ENCODE results near the gene AKAP12. TPM values are rescaled to one million over a fixed set of nuclear protein-coding genes. Genes with fewer than 3 reads are reported as not detected.

AKAP12 gene
- total and polyA plus RNA-seq, 2 donors (not counting 1 experiment from before 2014, with no cell fraction given): 0.04 to 0.22 TPM

GRCh38 chr6:151247490-151247889 is 7.7 kb downstream of the AKAP12 start:
- no peaks in the 10 kb centered on the region for H3K79me2 ChIP-seq (ENCODE audit: control insufficient read depth, insufficient read depth, low read length)
- no peak for ATAC-seq (ENCODE audit: low read depth)
- no peaks in the 10 kb centered on the region for H3K9me3 ChIP-seq (ENCODE audit: control extremely low read depth in 1 of 3, control insufficient read depth in 2 of 3, insufficient read depth in 1 of 3, low read length in 2 of 3)
- Mint-ChIP-seq H3K27me3 (peaks cover 29% of the 10 kb centered on the region), H3K9me3 (ENCODE audit: insufficient read depth) (peaks cover 3% of the 10 kb centered on the region), H3K4me1 (no peaks in the 10 kb centered on the region), H3K4me3 (no peak overlapping the region), H3K27ac (no peak overlapping the region)
- no peak overlapping the region for H3K27ac ChIP-seq (ENCODE audit: low read length in 2 of 2)
- H3K4me2 ChIP-seq (replicated peaks; ENCODE audit: low read depth, low read length, poor library complexity, severe bottlenecking): no peak overlapping the region
- WGBS (ENCODE audit: insufficient coverage): 94% methylated on average over 4 of the region's 6 CpGs
- ChIA-PET CTCF (no interaction called here), POLR2A (no interaction called here)
- no peaks in the 10 kb centered on the region for H3K4me1 ChIP-seq (ENCODE audit: control insufficient read depth in 2 of 2, insufficient read depth in 2 of 2, low read length in 2 of 2)
- no peaks in the 10 kb centered on the region for H4K20me1 ChIP-seq (ENCODE audit: control insufficient read depth, insufficient read depth, low read length, poor library complexity, severe bottlenecking)
- no peak for TF ChIP-seq EZH2 (IDR thresholded peaks at IDR 0.05; ENCODE audit: borderline replicate concordance, insufficient read depth, low read depth, low read length, poor library complexity, severe bottlenecking)
- no peak for TF ChIP-seq CTCF (IDR thresholded peaks at IDR 0.05)
- peaks cover 0 to 3% (median 2%) of the 10 kb centered on the region in 4 experiments for H3K27me3 ChIP-seq (replicated peaks in 1 of 4; ENCODE audit: control extremely low read depth in 1 of 4, control insufficient read depth in 3 of 4, insufficient read depth in 4 of 4, low read length in 3 of 4)
- intact Hi-C loops (cut with micrococcal nuclease): no loop called here
- DNase-seq: no peak
- H2AFZ ChIP-seq (ENCODE audit: insufficient read depth, low read depth, low read length, poor library complexity, severe bottlenecking): no peak overlapping the region
- no peak overlapping the region for H3K9ac ChIP-seq (ENCODE audit: low read length)
- H3K36me3 ChIP-seq (replicated peaks in 1 of 2; ENCODE audit: control extremely low read depth in 1 of 2, control insufficient read depth in 1 of 2, extremely low read depth in 1 of 2, insufficient read depth in 2 of 2, low read length in 1 of 2): no peaks in the 10 kb centered on the region
- no peak overlapping the region for H3K4me3 ChIP-seq (ENCODE audit: control extremely low read depth in 1 of 5, extremely low read depth in 1 of 5, insufficient read depth in 1 of 5, low read depth in 2 of 5, low read length in 4 of 5)

GRCh38 chr6:151248295-151248694 is 8.5 kb downstream of the AKAP12 start:
- 100% methylated on average over 1 of the region's 3 CpGs for WGBS (ENCODE audit: insufficient coverage)
- POLR2A ChIA-PET: no interaction called here
- Histone ChIP-seq H3K4me2 (replicated peaks; ENCODE audit: low read depth, low read length, poor library complexity, severe bottlenecking) (no peak overlapping the region), H3K4me3 (ENCODE audit: control extremely low read depth in 1 of 5, extremely low read depth in 1 of 5, insufficient read depth in 1 of 5, low read depth in 2 of 5, low read length in 4 of 5) (no peak overlapping the region), H4K20me1 (ENCODE audit: control insufficient read depth, insufficient read depth, low read length, poor library complexity, severe bottlenecking) (no peaks in the 10 kb centered on the region), H3K4me1 (ENCODE audit: control insufficient read depth in 2 of 2, insufficient read depth in 2 of 2, low read length in 2 of 2) (no peaks in the 10 kb centered on the region), H2AFZ (ENCODE audit: insufficient read depth, low read depth, low read length, poor library complexity, severe bottlenecking) (no peak overlapping the region), H3K79me2 (ENCODE audit: control insufficient read depth, insufficient read depth, low read length) (no peaks in the 10 kb centered on the region), H3K9me3 (ENCODE audit: control extremely low read depth in 1 of 3, control insufficient read depth in 2 of 3, insufficient read depth in 1 of 3, low read length in 2 of 3) (no peaks in the 10 kb centered on the region), H3K9ac (ENCODE audit: low read length) (no peak overlapping the region), H3K27ac (ENCODE audit: low read length in 2 of 2) (no peak overlapping the region), H3K36me3 (replicated peaks in 1 of 2; ENCODE audit: control extremely low read depth in 1 of 2, control insufficient read depth in 1 of 2, extremely low read depth in 1 of 2, insufficient read depth in 2 of 2, low read length in 1 of 2) (no peaks in the 10 kb centered on the region), H3K27me3 (replicated peaks in 1 of 4; ENCODE audit: control extremely low read depth in 1 of 4, control insufficient read depth in 3 of 4, insufficient read depth in 4 of 4, low read length in 3 of 4) (peaks cover 0 to 3% (median 0%) of the 10 kb centered on the region in 4 experiments)
- Mint-ChIP-seq H3K4me1 (no peaks in the 10 kb centered on the region), H3K9me3 (ENCODE audit: insufficient read depth) (peaks cover 3% of the 10 kb centered on the region), H3K27ac (no peak overlapping the region), H3K27me3 (peaks cover 22% of the 10 kb centered on the region), H3K4me3 (no peak overlapping the region)
- no peak for ATAC-seq (ENCODE audit: low read depth)
- intact Hi-C loops (cut with micrococcal nuclease): no loop called here
- DNase-seq: no peak
- CTCF ChIA-PET: interaction anchor here (0.6 kb wide), 1 partner anchor 15 kb away, joined by 3 read pairs; no protein-coding TSS in a partner anchor
- TF ChIP-seq EZH2 (IDR thresholded peaks at IDR 0.05; ENCODE audit: borderline replicate concordance, insufficient read depth, low read depth, low read length, poor library complexity, severe bottlenecking) (no peak), CTCF (IDR thresholded peaks at IDR 0.05) (no peak)

Measured in B cell (primary cell).